HK-2 (cell line): ENCODE measurements around the gene IQSEC2.

Experiments used
- DNase-seq: peaks from one replicate; pipeline ENCODE4 v3.0.0-alpha.2; 2018; ENCODE audit not compliant: unreplicated experiment

IQSEC2 gene

DNA sequence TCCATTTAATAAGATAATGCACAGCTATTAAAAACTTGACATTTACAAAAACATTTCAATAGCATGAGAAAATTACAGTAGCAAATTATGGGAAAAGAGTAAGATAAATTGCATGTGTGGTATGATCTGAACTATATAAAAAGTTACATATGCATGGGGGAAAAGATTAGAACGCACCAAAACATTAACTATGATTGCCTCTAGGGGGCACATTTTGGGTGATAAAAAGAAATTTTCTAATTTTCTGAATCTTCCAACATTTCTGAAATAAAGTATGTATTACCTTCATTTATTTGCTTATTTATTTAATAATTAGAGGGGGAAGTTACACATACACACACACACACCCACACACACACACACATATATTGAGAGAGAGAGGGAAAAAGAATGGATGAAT is 36.8 kb downstream of the IQSEC2 start:
- DNase-seq: no peak

DNA sequence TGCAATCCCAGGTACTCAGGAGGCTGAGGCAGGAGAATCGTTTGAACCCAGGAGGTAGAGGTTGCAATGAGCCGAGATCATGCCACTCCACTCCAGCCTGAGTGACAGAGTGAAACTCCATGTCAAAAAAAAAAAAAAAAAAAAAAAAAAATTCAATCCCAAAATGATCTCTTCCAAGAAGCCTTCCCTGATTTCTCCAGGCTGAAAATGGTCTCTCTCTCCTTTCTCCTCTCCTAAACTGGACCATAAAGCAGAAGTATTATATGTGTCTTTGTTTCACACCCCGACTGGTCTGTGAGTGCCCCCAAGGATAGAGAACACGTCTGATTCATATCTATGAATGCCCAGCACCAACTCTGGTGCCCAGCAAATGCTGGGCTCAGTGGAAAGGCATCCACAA is 39.1 kb downstream of the IQSEC2 start:
- no peak for DNase-seq

DNA sequence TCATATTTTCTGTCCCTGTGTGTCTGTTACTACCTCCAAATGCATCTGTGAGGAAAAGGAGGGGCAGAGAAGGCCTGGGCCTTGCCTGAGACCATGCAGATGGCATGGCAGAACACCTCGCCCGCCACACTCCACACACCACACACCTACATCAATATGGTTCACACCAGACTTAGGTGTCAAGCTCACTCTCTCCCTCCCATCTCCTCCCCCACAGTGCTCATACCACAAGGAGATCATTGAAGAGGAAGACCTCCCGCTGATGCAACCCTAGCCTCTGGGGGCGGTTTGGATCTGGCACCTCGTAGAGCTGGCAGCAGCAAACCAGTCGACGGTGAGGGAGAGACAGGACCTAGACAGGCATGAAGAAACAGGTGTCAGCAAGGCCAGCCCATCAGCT is 39.8 kb downstream of the IQSEC2 start:
- no peak for DNase-seq

DNA sequence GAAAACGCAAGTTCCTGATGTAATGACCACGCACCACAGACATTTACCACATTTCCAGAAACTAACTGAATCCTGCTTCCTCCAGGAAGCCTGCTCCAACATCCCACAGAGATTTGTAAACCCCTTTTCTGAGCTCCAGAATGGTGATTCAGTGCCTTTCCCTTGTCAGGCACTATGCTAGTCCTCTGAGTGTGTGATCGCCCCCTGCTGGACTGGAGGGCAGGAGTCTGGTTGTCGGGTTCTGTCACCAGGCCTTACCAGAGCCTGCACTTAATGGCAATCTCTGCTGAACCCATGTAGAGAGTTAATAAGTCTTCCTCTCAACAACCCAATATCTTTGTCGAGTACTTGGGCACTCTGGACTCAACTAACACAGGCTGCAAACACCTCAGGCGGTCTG is 41.9 kb downstream of the IQSEC2 start:
- DNase-seq: no peak

DNA sequence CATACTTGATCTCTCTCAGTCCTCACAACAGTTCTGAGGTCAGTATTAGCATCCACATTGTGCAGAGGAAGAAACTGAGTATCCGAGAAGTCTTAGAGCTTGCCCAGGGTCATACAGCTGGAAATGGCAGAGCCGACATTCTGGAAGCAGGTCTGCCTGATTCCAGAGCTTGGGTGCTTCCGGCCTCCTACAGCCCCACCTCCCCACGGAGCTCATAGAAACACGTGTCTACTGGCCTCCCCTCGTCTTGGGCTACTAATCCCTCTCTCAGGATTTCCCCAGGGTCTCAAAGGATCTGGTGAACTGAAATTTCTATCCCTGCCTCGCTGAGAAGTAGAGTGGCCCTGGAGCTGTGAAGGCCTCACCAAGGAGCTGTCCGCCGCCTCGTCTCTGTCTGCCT is 44.3 kb downstream of the IQSEC2 start:
- no peak for DNase-seq

DNA sequence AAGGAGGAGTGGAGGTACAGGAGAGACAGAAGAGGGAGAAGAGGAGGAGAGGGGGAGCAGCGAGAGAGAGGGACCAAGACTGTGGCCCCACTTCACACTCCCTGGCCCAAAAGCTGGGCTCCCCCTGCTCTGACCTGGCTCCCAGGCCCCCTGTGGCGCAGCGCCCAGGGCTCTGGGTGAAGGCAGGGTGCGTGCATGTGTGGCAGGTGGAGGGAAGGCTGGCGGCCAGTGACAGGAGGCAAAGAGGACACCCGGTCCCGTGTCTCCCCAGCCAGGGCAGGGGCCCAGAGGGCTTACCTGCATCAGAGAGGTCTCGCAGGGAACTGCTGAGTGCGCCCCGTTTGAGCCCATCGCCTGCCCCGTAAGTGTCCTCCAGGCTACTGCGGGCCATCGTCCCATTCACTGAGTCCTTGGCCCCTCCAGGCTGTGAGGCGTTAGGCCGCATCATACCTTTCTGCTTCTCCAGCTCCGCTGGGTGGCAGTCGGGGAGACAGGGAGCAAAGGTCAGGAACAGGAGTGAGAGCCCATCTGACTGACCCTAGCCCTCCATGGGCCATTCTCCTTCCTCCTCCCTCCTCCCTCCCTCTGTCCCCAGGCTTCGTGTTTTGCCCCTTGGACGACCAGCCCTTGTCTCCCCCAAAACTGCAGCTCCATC is 45.2 kb downstream of the IQSEC2 start:
- DNase-seq: no peak

DNA sequence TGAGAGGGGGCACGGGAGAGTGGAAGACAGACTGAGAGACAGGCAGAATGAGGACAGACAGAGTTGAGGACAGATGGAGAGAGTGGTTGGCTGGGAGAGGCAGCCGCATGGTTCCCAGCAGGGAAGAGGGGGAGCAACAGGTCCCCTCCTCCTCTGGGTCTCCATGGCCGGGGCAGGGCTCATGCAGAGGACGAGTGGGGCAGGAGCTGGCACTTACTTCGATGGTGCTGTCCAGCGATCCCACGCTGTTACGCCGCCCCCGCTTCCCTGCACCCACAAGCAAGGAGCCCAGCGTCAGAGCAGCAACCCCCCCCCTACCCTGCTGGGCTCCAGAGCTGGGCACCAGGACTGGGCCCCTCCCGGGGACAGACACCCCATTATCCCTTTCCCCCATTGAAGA is 45.8 kb downstream of the IQSEC2 start:
- no peak for DNase-seq

DNA sequence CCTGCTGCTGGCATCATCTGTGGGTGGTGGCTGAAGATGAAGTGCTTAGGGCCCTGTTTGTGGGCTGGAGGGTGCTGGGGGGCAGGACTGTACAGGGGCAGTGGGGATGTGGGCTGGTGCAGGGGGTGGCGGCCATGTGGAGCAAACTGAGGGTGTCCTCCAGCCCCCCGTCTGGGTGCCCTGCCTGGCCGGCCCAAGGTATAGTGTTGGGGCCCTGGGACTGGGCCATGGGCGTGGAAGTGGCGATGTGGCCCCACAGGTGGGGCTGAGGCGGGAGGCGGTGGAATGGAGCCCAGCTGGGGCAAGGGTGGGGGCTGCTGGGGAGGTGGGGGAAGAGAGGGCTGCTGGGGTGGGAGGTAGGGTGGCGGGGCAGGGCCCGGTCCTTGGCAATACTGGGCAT is 46.9 kb downstream of the IQSEC2 start:
- DNase-seq: no peak

DNA sequence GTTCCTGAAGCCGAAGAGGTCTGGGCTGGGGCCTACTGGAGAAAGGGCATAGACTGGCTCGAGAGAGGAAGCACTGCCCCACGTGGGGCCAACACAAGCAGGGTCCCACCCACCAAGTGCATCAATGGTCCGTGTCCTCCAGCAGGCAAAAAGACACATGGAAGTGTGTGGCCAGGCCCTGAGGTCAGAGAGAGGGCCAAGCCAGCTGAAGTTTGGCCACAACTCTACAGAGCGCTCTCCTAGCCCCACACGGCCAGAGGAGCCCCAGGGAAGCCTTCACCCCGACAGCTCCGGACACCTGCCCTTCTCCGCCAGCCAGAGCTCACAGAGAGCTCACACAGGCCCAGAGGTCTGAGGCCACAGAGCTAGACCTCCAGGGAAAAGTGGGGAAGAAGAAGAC is 47.8 kb downstream of the IQSEC2 start:
- no peak for DNase-seq

DNA sequence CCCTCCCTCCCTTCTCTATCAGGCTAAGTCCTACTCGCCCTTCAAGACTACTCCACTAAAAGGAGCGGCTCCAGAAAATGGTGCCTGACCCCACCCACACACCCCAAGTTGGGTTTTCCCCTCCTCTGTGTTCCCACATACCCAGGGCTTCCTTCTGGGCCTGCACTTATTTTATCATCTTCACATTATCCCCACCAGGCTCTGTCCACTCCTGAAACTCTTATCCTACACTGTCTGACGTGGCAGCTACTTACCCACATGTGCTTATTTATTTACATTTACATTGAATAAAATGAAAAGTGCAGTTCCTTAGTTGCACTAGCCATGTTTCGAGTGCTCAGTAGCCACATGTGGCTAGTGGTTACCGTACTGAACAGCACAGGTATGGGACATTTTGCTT is 51.3 kb downstream of the IQSEC2 start:
- no peak for DNase-seq

DNA sequence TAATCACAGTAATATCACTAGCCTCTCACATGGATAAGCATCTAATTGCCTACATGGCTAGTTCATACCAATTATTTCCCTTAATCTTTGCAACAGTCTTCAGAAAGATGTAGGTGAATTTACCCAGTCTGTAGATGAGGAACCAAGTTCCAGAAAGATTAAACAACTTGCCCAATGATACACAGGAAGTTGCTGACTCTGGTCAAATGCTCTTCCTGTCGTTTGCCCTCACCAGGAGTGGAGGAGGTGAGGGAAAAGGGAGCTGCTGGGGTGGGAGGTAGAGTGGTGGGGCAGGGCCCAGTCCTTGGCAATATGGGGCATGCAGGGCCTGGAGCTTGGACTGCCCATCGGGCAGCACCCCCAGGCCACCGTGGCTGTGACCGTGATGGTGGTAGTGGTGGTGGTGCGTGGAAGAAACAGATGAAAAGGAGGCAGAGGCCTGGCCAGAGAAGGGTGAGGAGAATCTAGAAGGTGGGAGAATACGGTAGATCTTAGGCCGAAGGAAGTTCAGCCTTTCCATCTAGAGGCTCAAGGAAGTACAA is 54.1 kb downstream of the IQSEC2 start:
- DNase-seq: no peak

DNA sequence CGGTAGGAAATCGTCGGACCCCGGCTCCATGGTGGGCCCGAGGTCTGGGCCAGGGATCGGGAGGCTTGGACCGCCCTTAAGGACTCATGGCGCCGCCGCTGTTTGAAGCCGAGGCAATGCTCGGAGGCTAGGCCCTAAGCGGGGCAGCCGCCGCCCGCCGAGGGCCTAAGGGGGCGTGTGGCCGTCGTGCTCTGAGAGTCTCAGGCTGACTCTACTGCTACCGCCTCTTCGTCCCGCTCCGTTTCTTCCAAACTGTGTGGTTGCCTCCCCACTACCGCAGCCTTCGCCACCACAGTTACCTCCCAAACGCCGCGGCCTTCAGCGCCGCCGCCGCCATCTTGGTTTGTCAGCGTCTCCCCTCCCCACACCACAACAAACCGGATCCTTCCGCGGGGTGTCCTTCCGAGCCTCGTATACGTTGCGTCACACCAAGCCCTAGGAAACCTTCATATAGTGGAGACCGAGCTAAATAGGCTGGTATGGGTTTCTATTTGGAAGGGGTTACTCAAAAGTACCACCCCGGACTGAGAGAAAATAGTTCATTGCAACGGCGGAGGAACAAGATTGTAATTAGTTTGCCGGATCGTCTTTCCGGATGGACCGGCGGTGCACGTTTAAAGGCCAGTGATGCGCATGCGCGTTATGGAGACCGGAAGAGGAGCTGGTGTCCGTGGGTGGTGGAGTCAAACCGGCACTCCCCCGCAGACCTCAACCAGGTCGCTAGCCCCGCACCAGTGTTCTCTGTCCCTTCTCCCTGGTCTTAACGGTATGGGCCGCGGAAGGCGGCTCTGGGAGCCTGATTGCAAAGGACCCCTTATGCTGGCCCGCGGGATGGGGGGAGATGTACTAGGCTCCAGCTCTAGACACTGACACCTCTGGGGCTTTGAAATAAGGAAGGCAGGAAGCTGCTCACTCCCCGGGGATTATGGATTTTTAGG is 56.3 kb downstream of the IQSEC2 start, which contains the start of gene KDM5C:
KDM5C (minus strand) TSS at position 348 of the 938 bp plus-strand sequence; CDS start at position 30, 318 bp downstream.
- DNase-seq: peak; percentile 87

DNA sequence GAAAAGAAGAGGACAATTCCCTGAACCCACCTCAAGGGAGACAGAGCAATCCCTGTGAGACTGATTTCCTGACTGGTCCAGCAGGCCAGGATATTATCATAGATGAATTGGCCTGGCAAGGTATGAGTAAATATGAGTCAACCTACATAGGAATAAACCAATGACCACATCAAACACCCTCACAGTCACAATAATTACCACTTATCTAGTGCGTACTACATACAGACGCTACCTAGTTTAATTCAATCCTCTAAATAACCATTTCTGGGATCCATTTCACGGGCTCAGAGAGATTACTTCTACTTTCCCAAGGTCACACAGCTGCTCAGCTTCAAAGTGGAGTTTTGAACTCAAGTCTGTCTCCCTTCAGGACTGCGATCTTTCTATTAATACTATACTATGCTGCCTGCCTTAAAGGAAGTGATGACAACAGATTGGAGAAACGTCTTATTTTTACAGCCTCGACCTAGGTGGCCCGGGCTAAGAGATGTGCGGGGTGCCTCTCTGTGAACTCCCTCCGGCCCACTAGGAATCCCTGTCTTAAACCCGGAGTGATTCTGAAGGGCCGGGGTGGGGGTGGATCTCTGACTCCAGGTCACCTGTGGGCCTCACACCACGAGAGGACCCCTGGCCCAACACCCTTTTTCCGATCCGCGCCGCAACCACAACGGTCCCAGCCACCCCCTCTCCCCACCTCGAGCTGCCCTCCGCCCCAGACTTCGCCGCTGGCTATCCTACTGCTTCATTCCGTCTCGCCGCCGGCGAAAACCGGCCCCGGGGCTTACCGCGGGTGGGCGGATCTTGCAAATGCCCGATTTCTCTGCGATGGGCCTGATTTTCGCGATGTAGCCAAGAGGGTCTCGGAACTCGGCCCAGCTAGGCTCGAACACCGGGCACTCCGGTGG is 57.2 kb downstream of the IQSEC2 start:
- peak; percentile 18 for DNase-seq

DNA sequence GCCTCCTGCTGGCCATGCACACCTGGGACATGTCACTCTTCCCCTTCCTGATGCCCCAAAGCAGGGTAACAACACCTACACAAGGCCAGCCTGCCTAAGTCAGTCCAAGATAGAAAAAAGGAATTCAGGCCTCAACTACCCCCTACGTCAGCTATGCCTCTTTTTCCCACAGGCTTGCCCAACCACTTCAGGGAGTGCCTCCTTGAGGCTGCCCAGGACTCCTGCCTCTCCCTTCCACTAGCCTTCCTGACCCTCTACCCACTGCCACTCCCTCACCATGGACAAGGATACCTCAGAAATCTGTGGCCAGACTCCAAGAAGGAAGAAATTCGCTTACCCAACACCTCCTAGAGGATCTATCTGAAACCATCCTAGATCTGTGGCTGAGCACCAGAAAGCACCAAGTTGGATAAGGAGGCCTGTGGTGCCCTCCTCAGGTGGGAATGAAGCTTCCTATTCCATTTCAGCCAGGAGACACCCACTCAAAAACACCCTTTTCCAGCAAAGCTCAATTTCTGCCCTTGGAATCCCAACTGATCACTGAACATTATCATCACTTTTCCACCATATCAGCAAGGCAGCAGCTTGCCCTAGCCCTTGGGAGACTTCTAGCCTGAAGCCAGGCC is 58.2 kb downstream of the IQSEC2 start:
- DNase-seq: no peak
